ENCODE results near the gene CAV3.
A peak's percentile ranks its signal among the peaks of the same experiment; 100 is the strongest.

Gene CAV3

GRCh38 chr3:8752832-8753231 lies 19.2 kb downstream of the CAV3 start (continued):
- no peak for TF ChIP-seq ZNF645 (tag by site-specific recombination; IDR thresholded peaks at IDR 0.05)
- TF ChIP-seq ZNF623 (tag by site-specific recombination; IDR thresholded peaks at IDR 0.05) = no peak
- no peak for TF ChIP-seq ZSCAN16 (tag by site-specific recombination; IDR thresholded peaks at IDR 0.05)
- no peak for TF ChIP-seq ZNF23 (tag by site-specific recombination; IDR thresholded peaks at IDR 0.05; ENCODE audit: borderline replicate concordance)
- TF ChIP-seq, protein P1, sequence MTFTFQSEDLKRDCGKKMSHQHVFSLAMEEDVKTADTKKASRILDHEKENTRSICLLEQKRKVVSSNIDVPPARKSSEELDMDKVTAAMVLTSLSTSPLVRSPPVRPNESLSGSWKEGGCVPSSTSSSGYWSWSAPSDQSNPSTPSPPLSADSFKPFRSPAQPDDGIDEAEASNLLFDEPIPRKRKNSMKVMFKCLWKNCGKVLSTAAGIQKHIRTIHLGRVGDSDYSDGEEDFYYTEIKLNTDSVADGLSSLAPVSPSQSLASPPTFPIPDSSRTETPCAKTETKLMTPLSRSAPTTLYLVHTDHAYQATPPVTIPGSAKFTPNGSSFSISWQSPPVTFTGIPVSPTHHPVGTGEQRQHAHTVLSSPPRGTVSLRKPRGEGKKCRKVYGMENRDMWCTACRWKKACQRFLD (tag by site-specific recombination; IDR thresholded peaks at IDR 0.05) = no peak
- no peak for TF ChIP-seq GLIS2 (tag by site-specific recombination; IDR thresholded peaks at IDR 0.05)

- TF ChIP-seq, protein P2, sequence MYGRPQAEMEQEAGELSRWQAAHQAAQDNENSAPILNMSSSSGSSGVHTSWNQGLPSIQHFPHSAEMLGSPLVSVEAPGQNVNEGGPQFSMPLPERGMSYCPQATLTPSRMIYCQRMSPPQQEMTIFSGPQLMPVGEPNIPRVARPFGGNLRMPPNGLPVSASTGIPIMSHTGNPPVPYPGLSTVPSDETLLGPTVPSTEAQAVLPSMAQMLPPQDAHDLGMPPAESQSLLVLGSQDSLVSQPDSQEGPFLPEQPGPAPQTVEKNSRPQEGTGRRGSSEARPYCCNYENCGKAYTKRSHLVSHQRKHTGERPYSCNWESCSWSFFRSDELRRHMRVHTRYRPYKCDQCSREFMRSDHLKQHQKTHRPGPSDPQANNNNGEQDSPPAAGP (tag by site-specific recombination; IDR thresholded peaks at IDR 0.05) = no peak
- TF ChIP-seq ZNF140 (tag by site-specific recombination; IDR thresholded peaks at IDR 0.05) (no peak), ZNF398 (tag by site-specific recombination; IDR thresholded peaks at IDR 0.05) (no peak), ZNF266 (tag by site-specific recombination; IDR thresholded peaks at IDR 0.05; ENCODE audit: low read depth) (no peak), ZNF521 (tag by site-specific recombination; IDR thresholded peaks at IDR 0.05) (no peak), ZBTB44 (tag by site-specific recombination; IDR thresholded peaks at IDR 0.05) (no peak), ZNF510 (tag by site-specific recombination; IDR thresholded peaks at IDR 0.05; ENCODE audit: insufficient replicate concordance) (no peak)
- TF ChIP-seq, protein P3, sequence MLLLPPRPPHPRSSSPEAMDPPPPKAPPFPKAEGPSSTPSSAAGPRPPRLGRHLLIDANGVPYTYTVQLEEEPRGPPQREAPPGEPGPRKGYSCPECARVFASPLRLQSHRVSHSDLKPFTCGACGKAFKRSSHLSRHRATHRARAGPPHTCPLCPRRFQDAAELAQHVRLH (tag by site-specific recombination; IDR thresholded peaks at IDR 0.05) = no peak
- no peaks in the 10 kb centered on the region for H3K9me3 ChIP-seq (ENCODE audit: control insufficient read depth, insufficient read depth, low read depth, low read length)
- H3K36me3 ChIP-seq (ENCODE audit: control insufficient read depth in 2 of 2, insufficient read depth in 1 of 2, low read length in 2 of 2) = peaks cover 0 to 10% of the 10 kb centered on the region in 2 experiments; a peak in 1 of 3 replicates
- H3K4me3 ChIP-seq (ENCODE audit: low read depth, low read length) = no peak overlapping the region
- ChIA-PET POLR2A (no interaction called here), CTCF (interaction anchor here (0.5 to 1.9 kb wide), 6 partner anchors 12 to 493 kb away, joined by 3 to 7 read pairs (median 5); partner anchors contain the start of gene OXTR)
- no peaks in the 10 kb centered on the region for H3K4me1 ChIP-seq (ENCODE audit: control insufficient read depth, insufficient read depth, low read length)
- no peak overlapping the region for H3K27ac ChIP-seq (ENCODE audit: extremely low read depth, low read depth, low read length)
These were observed 21.5 kb downstream of the CAV3 start for GRCh38 chr3:8755097-8755496.

DNA sequence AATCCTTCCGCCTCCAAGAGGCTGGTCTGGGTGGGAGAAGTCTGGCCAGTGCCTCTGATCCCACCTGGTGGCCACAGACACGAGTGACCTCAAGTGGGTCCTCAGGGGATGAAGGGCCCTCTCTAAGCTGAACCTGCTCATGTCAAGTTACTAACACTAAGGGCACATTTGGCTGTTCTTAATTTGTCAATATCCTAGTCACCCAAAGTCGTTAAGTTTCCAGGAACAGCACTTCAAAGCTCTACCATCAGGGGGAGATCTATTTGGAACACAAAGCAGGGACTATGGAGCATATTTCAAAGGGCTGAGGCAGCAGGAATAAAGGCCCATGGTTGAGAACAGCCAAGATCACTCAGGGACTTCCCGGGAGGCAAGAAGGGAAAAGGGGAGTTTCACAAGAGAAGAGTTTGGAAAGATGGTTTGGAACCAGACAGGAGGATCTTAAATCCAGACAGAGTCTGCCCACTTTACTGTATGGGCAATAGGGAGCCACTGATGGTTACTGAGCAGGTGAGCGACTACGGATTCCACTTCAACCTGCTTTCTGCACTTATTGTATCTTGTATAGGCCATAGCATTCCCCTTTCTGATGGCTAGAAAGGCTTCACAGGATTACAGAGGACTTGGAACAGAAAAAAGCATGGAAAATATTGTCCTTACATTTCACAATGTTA lies 22.1 kb downstream of the CAV3 start:
- no peak overlapping the region for H3K4me3 ChIP-seq (ENCODE audit: low read depth, low read length)
- ChIA-PET CTCF (interaction anchor here (0.7 to 1.9 kb wide), 8 partner anchors 12 to 492 kb away, joined by 3 to 7 read pairs (median 4); partner anchors contain the start of gene OXTR), POLR2A (no interaction called here)
- H3K36me3 ChIP-seq (ENCODE audit: control insufficient read depth in 2 of 2, insufficient read depth in 1 of 2, low read length in 2 of 2) = peaks cover 0 to 10% of the 10 kb centered on the region in 2 experiments; a peak in 1 of 3 replicates
- no peak overlapping the region for H3K27ac ChIP-seq (ENCODE audit: extremely low read depth, low read depth, low read length)
- H3K4me1 ChIP-seq (ENCODE audit: control insufficient read depth, insufficient read depth, low read length) = no peaks in the 10 kb centered on the region
- no peaks in the 10 kb centered on the region for H3K9me3 ChIP-seq (ENCODE audit: control insufficient read depth, insufficient read depth, low read depth, low read length)
- peak; percentile 71 for TF ChIP-seq ZNF16 (tag by site-specific recombination; IDR thresholded peaks at IDR 0.05; ENCODE audit: low read depth)
- no peak for TF ChIP-seq SP3 (tag by site-specific recombination; IDR thresholded peaks at IDR 0.05)
- TF ChIP-seq, protein P4, sequence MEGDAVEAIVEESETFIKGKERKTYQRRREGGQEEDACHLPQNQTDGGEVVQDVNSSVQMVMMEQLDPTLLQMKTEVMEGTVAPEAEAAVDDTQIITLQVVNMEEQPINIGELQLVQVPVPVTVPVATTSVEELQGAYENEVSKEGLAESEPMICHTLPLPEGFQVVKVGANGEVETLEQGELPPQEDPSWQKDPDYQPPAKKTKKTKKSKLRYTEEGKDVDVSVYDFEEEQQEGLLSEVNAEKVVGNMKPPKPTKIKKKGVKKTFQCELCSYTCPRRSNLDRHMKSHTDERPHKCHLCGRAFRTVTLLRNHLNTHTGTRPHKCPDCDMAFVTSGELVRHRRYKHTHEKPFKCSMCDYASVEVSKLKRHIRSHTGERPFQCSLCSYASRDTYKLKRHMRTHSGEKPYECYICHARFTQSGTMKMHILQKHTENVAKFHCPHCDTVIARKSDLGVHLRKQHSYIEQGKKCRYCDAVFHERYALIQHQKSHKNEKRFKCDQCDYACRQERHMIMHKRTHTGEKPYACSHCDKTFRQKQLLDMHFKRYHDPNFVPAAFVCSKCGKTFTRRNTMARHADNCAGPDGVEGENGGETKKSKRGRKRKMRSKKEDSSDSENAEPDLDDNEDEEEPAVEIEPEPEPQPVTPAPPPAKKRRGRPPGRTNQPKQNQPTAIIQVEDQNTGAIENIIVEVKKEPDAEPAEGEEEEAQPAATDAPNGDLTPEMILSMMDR (tag by site-specific recombination; IDR thresholded peaks at IDR 0.05) = peak; percentile 43; the same call in 1 of the 2 replicates
